GM19099 (cell line): Measurements from ENCODE around the gene NTRK1.

ENCODE experiments used
- POLR2A ChIP-seq: IDR thresholded peaks from 3 replicates; pipeline ENCODE4 v1.6.1; 2011; ENCODE audit warnings: low read depth; ENCODE audit not compliant: insufficient read length; ENCODE audit errors: extremely low read depth

NTRK1 gene

DNA sequence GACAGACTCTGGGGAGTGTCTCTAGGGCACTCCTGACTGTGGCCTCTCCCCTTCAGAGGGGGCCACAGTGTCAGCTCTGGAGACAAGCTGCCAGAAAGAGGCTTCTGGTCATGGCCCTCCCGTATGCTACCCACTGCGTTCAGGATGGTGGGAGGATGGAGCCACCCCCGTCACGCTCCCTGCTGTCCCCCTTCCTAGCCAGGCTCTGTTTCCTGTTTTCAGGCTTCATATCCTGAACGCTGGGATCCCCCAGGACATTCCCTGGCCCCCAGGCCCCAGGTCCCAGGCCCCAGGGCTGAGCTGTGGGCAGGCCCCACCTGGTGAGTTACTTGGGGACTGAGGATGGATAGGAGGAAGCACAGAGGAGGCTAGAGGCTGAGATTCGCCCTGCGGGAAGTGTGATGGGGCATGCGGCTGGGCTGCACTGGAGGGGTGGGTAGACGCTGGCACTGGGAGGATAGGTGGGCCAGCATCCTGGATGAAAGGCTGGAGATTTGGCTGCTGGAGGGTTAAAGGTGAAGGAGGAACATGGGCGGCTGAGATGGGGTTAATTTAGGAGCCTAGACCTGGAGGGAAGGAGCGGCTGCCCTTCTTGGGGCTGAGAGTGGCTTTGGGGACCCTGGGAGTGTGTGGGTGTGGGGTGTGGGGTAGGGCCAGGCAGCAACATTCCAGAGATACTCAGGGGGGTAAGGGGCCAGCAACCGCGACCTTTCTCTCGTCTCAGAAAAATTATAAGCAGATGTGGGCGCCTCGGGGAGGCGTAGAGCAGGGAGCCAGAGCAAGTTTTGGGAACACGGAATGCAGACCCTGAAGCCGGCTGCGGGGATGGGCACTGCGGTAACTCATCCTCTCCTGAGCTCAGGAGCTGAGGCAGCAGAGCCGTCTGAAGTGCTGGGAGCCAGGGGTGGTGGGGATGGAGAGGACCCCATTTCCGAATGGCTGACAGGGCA, 41.6 kb downstream of the NTRK1 start:
- TF ChIP-seq POLR2A = no peak

DNA sequence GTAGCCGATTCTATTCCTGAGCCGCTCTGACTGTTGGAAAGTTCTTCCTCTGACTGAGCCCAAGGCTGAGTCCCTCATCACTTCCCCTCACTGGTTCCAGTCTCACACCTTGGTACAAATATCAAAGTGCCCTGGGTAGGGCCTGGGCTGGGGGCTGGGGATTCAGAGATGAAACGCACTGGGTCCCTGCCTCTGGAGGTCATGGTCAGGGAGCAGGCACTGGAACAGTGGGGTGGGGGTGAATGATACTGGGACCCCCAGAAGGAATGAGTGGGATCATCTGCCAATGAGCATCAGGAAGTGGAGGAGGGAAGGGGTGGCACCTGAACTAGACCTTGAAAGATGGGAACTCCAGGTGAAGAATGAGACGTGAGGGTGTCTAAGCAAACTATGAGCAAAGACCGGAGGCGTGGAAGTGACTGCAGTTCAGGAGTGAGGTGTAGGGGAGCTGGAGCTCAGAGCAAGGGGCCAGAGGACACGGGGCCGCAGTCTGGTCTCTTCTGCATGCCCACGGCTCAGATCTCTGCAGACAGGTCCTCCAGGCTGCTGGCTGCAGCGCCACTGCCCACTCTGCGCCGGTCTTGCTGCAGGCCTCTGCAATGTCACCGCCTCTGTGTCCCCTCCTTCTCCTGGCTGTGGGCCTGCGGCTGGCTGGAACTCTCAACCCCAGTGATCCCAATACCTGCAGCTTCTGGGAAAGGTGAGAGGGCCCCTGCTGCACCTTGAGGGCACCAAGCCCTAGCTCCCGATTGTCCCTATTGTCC, 42.8 kb downstream of the NTRK1 start:
- TF ChIP-seq POLR2A = no peak

DNA sequence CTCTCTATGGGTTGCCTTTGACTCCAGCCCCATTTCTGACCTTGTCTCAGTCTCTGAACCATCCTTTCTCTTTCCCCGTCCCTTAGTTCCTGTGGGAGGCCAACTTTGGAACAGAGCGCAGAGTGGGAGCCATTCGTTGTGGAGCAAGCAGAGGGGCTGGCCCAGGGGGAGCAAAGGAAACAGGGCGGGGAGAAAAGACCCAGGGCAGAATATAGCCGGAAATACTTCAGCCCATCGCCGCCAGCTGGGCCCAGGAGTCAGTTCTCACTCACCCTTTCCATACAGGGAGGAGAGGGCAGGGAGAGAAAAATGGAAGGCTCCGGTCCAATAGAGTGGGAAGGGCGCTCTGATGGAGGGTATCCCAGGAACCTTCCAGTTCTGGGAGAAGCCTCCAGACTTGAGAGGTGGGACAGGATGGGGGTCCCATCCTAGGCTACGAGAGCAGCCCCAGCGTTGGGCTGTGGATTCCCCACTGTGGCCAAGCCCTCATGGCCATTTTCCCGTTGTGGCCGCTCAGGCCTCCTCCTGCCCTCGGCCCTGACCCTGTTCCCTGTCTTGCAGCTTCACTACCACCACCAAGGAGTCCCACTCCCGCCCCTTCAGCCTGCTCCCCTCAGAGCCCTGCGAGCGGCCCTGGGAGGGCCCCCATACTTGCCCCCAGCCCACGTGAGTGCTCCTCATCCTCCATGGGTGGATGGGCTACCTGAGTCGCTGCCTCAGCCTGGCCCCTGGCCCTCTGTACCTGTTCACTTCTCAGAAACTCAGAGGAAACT, 43.7 kb downstream of the NTRK1 start:
- no peak for TF ChIP-seq POLR2A

DNA sequence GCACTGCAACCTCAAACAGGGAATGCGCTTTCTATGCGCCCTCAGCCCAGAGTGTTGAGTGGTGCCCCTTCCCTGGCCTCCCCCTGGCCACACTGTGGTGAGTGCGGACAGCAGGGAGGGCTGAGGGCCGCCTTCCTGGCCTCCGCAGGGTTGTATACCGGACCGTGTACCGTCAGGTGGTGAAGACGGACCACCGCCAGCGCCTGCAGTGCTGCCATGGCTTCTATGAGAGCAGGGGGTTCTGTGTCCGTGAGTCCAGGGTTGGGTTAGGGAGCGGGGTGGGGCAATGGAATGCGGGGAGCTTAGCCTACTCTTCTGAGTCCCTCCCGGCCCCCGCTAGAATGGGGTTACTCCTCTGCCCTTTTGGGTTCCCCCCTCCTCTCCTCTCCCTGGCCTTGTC, 44.5 kb downstream of the NTRK1 start:
- no peak for TF ChIP-seq POLR2A

DNA sequence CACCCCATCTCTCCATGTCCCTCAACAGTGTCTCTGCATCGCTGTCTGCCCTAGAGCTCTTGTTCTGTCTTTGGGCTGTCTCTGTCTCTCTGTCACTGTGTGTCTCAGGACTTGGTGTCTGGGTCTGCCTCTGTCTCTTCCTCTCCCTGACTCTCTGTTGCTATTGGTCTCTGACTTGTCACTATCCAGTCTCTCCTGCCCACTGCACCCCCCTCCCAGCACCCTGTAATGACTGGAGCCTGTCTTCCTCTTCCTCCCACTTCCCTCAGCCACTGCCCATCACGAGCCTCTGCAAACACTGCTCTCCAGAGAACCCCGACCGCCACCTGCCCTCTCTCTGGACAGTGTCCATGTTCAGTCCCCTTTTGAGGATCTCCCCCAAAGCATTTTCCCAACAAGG, 45.0 kb downstream of the NTRK1 start:
- TF ChIP-seq POLR2A = no peak

DNA sequence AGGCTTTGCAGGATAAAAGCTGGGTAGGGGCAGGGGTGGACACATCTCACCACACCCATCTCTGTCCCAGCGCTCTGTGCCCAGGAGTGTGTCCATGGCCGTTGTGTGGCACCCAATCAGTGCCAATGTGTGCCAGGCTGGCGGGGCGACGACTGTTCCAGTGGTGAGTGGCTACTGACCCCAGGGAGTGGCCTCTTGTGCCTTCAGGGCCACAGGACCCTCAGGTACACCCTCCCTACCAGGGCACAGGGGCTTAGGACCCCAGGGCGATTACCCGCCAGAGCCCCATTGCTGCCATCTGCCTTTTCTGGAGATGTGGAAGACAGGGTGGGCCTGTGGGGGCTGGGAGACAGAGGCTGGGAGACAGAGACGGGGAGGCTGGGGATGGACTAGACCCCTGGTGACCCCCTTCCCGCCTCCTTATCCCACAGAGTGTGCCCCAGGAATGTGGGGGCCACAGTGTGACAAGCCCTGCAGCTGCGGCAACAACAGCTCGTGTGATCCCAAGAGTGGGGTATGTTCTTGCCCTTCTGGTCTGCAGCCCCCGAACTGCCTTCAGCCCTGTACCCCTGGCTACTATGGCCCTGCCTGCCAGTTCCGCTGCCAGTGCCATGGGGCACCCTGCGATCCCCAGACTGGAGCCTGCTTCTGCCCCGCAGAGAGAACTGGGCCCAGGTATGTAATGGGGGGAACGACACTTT, 45.7 kb downstream of the NTRK1 start:
- TF ChIP-seq POLR2A = no peak

DNA sequence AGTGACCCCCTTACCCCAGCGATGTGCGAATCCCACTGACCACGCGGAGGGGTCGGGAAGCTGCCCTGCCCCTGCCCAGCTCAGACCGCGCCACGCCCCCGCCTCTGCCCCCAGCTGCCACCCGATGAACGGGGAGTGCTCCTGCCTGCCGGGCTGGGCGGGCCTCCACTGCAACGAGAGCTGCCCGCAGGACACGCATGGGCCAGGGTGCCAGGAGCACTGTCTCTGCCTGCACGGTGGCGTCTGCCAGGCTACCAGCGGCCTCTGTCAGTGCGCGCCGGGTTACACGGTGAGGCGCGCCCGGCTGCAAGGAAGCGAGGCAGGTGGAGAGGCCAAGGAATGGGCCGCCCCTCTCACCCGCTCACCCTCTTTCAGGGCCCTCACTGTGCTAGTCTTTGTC, 47.9 kb downstream of the NTRK1 start:
- TF ChIP-seq POLR2A = no peak

DNA sequence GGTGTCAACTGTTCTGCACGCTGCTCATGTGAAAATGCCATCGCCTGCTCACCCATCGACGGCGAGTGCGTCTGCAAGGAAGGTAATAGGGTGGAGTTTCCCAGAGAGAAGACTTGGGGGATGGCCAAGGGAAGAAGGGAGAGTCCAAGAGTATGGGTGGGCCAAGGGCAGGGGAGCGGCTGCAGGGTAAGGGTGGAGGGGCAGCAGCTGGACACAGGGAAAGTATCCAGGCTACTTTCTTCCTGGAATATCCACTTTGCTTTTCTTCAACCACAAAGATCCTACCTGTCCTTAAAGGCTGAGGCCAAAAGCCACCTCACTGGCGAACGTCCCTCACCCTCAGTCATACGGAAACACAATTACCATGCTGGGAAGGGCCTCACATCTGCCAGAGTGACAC, 48.3 kb downstream of the NTRK1 start:
- no peak for TF ChIP-seq POLR2A

DNA sequence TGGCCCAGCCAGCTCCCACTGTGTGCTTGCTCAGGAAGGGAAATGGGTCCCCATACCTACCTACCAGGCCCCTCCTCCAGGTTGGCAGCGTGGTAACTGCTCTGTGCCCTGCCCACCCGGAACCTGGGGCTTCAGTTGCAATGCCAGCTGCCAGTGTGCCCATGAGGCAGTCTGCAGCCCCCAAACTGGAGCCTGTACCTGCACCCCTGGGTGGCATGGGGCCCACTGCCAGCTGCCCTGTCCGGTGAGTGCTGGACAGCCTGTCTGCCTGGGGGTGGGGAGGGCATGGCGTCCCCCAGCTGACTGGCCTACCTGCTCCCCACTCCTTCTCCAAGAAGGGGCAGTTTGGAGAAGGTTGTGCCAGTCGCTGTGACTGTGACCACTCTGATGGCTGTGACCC, 49.0 kb downstream of the NTRK1 start:
- TF ChIP-seq POLR2A = no peak

DNA sequence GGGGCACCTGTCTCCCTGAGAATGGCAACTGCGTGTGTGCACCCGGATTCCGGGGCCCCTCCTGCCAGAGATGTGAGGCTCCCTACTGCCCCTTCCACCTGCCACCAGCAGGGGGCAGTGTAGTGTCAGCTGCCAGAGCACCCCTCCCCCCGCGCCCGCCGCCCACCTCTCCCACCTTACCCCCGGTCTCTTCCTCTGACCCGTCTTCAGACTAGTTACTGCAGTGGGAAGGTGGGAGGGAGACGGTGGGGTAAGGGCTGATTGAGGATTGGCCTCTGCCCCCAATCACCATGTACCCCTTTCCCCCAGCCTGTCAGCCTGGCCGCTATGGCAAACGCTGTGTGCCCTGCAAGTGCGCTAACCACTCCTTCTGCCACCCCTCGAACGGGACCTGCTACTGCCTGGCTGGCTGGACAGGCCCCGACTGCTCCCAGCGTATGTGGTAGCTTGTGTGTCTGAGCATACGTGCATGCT, 49.7 kb downstream of the NTRK1 start:
- no peak for TF ChIP-seq POLR2A

DNA sequence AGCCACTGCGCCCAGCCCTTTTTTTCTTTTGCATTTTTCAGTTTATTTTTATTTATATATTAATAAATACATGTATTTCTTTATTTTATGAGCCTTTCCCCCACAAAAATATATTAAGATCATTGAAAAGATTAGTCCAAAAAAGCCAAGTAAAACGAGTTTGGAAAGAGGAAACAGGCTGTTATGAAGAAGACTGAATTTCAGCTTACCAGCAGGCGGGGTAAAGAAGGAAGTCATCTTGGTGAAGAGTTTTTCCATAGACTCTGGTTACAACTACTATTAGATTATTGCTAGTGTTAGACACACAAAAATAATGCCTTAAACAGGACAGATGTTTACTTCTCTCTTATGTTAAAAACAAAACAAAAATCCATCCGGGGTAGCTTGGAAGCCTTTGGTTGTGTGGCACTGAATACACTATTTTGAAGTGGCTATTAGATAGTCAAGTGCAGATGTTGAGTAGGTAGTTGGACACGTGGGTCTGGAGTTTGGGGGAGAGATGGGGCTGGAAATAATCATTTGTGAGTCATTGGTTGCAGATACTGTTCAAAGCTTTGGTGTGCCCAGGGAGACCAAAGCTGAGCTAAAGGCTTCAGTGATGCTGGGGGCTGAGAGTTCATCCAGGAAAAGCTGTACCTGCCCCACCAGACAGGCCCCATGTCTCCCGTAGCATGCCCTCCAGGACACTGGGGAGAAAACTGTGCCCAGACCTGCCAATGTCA, 51.1 kb downstream of the NTRK1 start:
- no peak for TF ChIP-seq POLR2A

DNA sequence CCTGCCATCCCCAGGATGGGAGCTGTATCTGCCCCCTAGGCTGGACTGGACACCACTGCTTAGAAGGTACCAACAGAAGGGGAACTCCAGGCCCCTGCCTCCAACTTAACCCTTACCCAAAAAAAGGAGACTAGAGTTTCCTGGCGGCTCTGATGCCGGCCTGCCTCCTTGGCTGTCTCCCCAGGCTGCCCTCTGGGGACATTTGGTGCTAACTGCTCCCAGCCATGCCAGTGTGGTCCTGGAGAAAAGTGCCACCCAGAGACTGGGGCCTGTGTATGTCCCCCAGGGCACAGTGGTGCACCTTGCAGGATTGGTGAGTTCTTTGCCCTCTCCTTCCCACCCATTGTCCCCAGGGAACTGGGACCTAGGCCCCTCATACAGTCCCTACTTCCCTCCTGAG, 51.6 kb downstream of the NTRK1 start:
- no peak for TF ChIP-seq POLR2A

DNA sequence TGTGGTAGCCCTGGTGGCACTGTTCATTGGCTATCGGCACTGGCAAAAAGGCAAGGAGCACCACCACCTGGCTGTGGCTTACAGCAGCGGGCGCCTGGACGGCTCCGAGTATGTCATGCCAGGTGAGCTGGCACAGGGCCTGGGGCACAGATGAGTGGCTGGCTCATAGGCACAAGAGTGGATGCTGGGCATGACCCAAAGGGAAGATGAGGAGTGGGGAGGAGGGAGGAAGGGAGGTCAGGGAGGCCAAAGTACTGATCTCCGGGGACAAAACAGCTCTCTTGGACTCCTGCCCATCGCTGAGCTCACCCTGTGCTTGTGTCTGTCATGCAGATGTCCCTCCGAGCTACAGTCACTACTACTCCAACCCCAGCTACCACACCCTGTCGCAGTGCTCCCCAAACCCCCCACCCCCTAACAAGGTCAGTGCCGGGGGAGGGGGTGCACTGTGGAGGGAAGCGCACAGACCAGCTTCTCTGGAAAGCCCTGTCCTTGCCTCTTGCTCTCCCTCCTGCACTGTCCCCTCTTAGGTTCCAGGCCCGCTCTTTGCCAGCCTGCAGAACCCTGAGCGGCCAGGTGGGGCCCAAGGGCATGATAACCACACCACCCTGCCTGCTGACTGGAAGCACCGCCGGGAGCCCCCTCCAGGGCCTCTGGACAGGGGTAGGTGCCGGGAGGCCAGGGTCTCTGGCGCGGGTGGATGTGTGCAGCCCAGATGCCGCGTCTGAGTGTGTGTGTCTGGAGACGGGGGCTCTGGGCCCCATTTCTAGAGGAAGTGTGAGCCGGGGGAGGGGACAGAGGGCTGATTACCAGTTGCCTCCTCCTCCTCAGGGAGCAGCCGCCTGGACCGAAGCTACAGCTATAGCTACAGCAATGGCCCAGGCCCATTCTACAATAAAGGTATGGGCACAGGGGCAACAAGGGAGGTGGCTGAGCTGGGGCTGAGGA, 52.5 kb downstream of the NTRK1 start:
- TF ChIP-seq POLR2A = no peak
